Upper lobe of left lung (tissue), 4 donors: ENCODE results near the gene MRPS33.

Source experiments
- POLR2A ChIP-seq, 4 donors: fragments of 450-650 bp; IDR thresholded peaks; one replicate each; pipeline ENCODE4 v1.5.1; 2016 to 2017; ENCODE audit warnings: antibody characterized with exemption in 4 of 4, mild to moderate bottlenecking in 2 of 4
- POLR2AphosphoS5 ChIP-seq, 2 donors: sonication (generic); formaldehyde crosslinking; IDR thresholded peaks; one replicate each; pipeline ENCODE4 v1.5.1; 2017; ENCODE audit warnings: antibody characterized with exemption in 2 of 2
- TF ChIP-seq, protein P1 (sequence below), 6 experiments: fragments of 450-650 bp in 4 of 6; fragments of 200-600 bp in 2 of 6; sonication (generic) in 2 of 6; IDR thresholded peaks; one replicate each; pipeline ENCODE4 v1.5.1; 2016 to 2019; ENCODE audit warnings: antibody characterized with exemption in 6 of 6

- TF ChIP-seq, protein P1, sequence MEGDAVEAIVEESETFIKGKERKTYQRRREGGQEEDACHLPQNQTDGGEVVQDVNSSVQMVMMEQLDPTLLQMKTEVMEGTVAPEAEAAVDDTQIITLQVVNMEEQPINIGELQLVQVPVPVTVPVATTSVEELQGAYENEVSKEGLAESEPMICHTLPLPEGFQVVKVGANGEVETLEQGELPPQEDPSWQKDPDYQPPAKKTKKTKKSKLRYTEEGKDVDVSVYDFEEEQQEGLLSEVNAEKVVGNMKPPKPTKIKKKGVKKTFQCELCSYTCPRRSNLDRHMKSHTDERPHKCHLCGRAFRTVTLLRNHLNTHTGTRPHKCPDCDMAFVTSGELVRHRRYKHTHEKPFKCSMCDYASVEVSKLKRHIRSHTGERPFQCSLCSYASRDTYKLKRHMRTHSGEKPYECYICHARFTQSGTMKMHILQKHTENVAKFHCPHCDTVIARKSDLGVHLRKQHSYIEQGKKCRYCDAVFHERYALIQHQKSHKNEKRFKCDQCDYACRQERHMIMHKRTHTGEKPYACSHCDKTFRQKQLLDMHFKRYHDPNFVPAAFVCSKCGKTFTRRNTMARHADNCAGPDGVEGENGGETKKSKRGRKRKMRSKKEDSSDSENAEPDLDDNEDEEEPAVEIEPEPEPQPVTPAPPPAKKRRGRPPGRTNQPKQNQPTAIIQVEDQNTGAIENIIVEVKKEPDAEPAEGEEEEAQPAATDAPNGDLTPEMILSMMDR (IDR thresholded peaks at IDR 0.05), result no peak
- TF ChIP-seq POLR2A (IDR thresholded peaks at IDR 0.05) (no peak), POLR2AphosphoS5 (IDR thresholded peaks at IDR 0.05) (no peak)
These were observed 48.1 kb downstream of the MRPS33 start for GRCh38 chr7:140966561-140967233.
